HEK293T (cell line): ENCODE results near the gene TTC29.

Source experiments
- ARNT ChIP-seq: fragments of 450-650 bp; IDR thresholded peaks from 2 replicates; pipeline ENCODE4 v1.6.1; 2017; ENCODE audit warnings: mild to moderate bottlenecking
- FOXA1 ChIP-seq: fragments of 450-650 bp; IDR thresholded peaks from 2 replicates; pipeline ENCODE4 v1.6.1; 2016; ENCODE audit warnings: mild to moderate bottlenecking
- HDGF ChIP-seq: fragments of 450-650 bp; IDR thresholded peaks from 2 replicates; pipeline ENCODE4 v1.6.1; 2017; ENCODE audit warnings: antibody characterized with exemption, borderline replicate concordance
- PKNOX1 ChIP-seq: fragments of 450-650 bp; IDR thresholded peaks from 2 replicates; pipeline ENCODE4 v1.6.1; 2016

- TF ChIP-seq ARNT = no peak
- TF ChIP-seq HDGF = no peak
- TF ChIP-seq FOXA1 = no peak
- TF ChIP-seq PKNOX1 = no peak
These were observed 235.7 kb downstream of the TTC29 start for GRCh38 chr4:146709956-146710355.
